Left ventricle myocardium inferior (tissue), 1 donor: Measurements from ENCODE around the gene SETX. TPM values are rescaled to one million over a fixed set of nuclear protein-coding genes. Genes with fewer than 3 reads are reported as not detected.

Experiments
- DNase-seq: peaks from one replicate; pipeline ENCODE4 v3.0.0-alpha.2; 2020
- H3K27ac ChIP-seq: fragments of 200-600 bp; replicated peaks from 2 replicates; pipeline ENCODE4 v1.8.0; 2021
- H3K27me3 ChIP-seq: fragments of 200-600 bp; 2 replicates; pipeline ENCODE4 v1.8.0; 2021; ENCODE audit warnings: low read depth
- H3K36me3 ChIP-seq: fragments of 200-600 bp; 2 replicates; pipeline ENCODE4 v1.8.0; 2021
- H3K4me1 ChIP-seq: fragments of 200-600 bp; 2 replicates; pipeline ENCODE4 v1.8.0; 2021
- H3K4me3 ChIP-seq: fragments of 200-600 bp; 2 replicates; pipeline ENCODE4 v1.8.0; 2021; ENCODE audit warnings: mild to moderate bottlenecking, moderate library complexity
- H3K9me3 ChIP-seq: fragments of 200-600 bp; replicated peaks from 2 replicates; pipeline ENCODE4 v1.8.0; 2021
- CTCF ChIP-seq: fragments of 200-600 bp; IDR thresholded peaks from 2 replicates; pipeline ENCODE4 v1.8.0; 2021; ENCODE audit warnings: antibody characterized with exemption, mild to moderate bottlenecking, borderline replicate concordance
- intact Hi-C: fragments of 100-400 bp; cut with micrococcal nuclease; formaldehyde crosslinking; loops from one replicate; pipeline ENCODE4 v1.11.0; 2022
- total RNA-seq: library from RNA; stranded (reverse); fragmentation: NEBNext Ultra II Directional; extraction: Animal tissue kit (Norgen Biotek cat#: 25700); gene quantifications from one replicate; pipeline ENCODE4 v1.2.1, GENCODE V29; 2021
- donor health status: DM: no; HTN: yes; CAD: no; lungs with severe emphysema.

SETX gene
- total RNA-seq, 1 donor from 2014 or later = 23.3 TPM

GRCh38 chr9:132341177-132341840 lies 13.5 kb downstream of the SETX start:
- no peak overlapping the region for H3K27ac ChIP-seq
- peaks cover 100% of the 10 kb centered on the region for H3K36me3 ChIP-seq
- DNase-seq = no peak
- no peak overlapping the region for H3K4me3 ChIP-seq
- intact Hi-C loops = no loop called here
- no peaks in the 10 kb centered on the region for H3K27me3 ChIP-seq
- H3K4me1 ChIP-seq = no peaks in the 10 kb centered on the region
- H3K9me3 ChIP-seq = no peaks in the 10 kb centered on the region
- TF ChIP-seq CTCF = no peak

DNA sequence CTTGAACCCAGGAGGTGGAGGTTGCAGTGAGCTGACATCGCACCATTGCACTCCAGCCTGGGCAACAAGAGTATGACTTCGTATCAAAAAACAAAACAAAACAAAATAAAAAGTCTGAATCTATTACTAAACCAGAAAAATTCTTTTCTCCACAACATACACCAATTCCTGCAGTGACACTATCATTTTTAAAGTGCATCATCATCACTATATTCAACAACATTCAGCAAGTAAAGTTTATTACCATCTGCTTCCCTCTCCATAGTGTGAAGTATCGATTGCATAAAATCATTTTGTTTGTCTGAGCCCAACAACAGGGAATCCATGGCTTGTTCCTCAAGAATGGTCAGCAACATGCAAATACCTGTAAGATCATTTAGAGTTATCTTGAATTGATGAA lies 20.4 kb downstream of the SETX start:
- DNase-seq = no peak
- Histone ChIP-seq H3K4me1 (peaks cover 8% of the 10 kb centered on the region), H3K36me3 (peaks cover 98% of the 10 kb centered on the region), H3K27me3 (no peaks in the 10 kb centered on the region), H3K9me3 (no peaks in the 10 kb centered on the region), H3K27ac (no peak overlapping the region), H3K4me3 (no peak overlapping the region)
- intact Hi-C loops = no loop called here
- TF ChIP-seq CTCF = no peak

- H3K9me3 ChIP-seq = no peaks in the 10 kb centered on the region
- H3K36me3 ChIP-seq = peaks cover 98% of the 10 kb centered on the region
- no peak overlapping the region for H3K27ac ChIP-seq
- peaks cover 8% of the 10 kb centered on the region for H3K4me1 ChIP-seq
- H3K4me3 ChIP-seq = no peak overlapping the region
- DNase-seq = no peak
- TF ChIP-seq CTCF = no peak
- no peaks in the 10 kb centered on the region for H3K27me3 ChIP-seq
- intact Hi-C loops = no loop called here
Observed at GRCh38 chr9:132333556-132333955, 21.2 kb downstream of the SETX start.

DNA sequence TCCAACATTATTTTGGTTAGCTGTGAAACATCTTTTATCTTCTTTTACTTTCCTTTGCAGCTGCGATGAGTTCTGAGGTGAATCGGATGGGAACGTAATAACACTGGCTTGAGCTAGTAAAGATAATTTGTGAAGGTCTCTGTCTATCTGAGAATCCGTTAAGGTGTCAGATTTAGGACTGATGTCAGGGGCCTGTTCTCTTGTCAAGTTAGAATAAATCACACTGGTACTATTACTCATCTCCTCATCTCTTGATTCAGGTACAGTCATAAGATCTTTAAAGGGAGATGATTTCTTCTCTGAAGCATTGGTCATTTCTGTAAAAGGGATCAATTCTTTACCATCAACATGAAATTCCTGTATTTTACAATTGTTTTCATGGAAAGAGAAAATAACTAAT lies 26.2 kb downstream of the SETX start:
- Histone ChIP-seq H3K4me3 (no peak overlapping the region), H3K9me3 (no peaks in the 10 kb centered on the region), H3K4me1 (peaks cover 14% of the 10 kb centered on the region), H3K36me3 (peaks cover 82% of the 10 kb centered on the region), H3K27me3 (no peaks in the 10 kb centered on the region), H3K27ac (no peak overlapping the region)
- no peak for TF ChIP-seq CTCF
- intact Hi-C loops = no loop called here
- DNase-seq = no peak

DNA sequence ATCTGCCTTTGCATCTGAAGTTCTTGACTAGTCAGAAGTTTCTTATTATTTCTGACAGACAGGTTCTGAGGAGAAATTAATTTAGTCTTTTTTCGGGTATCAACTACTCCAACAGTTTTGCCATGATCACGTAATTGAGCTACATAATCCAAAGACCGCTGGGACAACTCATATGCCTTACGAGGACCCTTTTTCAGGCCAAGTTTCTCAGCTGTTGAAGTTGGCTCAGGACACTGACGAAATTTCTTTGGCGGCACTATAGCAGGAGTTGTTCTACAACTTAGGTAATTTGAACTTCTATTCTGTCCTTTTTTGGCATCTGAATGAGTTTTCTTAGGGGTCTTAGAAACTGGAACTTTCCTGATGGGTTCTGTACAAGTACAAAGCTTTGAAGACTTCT lies 27.2 kb downstream of the SETX start:
- Histone ChIP-seq H3K4me1 (peaks cover 14% of the 10 kb centered on the region), H3K9me3 (no peaks in the 10 kb centered on the region), H3K4me3 (no peak overlapping the region), H3K27ac (no peak overlapping the region), H3K36me3 (peaks cover 75% of the 10 kb centered on the region), H3K27me3 (no peaks in the 10 kb centered on the region)
- TF ChIP-seq CTCF = no peak
- DNase-seq = no peak
- intact Hi-C loops = no loop called here

GRCh38 chr9:132324425-132324824 lies 30.4 kb downstream of the SETX start:
- peaks cover 32% of the 10 kb centered on the region for H3K4me1 ChIP-seq
- intact Hi-C loops = no loop called here
- no peak for TF ChIP-seq CTCF
- no peaks in the 10 kb centered on the region for H3K9me3 ChIP-seq
- H3K27me3 ChIP-seq = no peaks in the 10 kb centered on the region
- no peak overlapping the region for H3K4me3 ChIP-seq
- DNase-seq = no peak
- H3K27ac ChIP-seq = no peak overlapping the region
- H3K36me3 ChIP-seq = peaks cover 61% of the 10 kb centered on the region
